GM19452 (cell line): ENCODE measurements around the gene TREML4.
"Not testable (repeated sequence)": the region's sequence is repeated elsewhere in the genome, so short reads cannot be mapped to it uniquely, and the experiment has no call there.

Experiments
- ATAC-seq: cut with Tn5 transposase; IDR thresholded peaks from one replicate; pipeline ENCODE4 v1.9.1; 2021; ENCODE audit not compliant: unreplicated experiment

The TREML4 gene

DNA sequence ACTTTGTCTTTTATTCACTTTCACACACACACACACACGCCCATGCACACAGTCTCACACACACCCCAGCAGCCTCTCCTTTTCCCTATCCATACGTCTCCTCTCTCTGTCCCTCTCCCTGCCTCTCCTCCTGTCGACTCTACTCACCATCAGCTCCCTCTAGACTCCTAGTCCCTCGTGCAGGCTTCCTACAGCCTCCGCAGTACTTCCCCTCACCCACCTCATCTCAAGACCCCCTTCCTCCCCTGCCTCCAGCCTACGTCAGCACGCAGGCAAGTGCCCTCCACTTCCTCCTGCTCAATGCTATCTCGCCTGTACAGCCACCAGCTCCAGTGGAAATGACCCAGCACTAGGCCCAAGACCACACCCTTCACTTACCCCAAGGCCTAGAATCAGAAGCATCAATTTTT is 26.4 kb upstream of the TREML4 start:
- ATAC-seq: no peak

DNA sequence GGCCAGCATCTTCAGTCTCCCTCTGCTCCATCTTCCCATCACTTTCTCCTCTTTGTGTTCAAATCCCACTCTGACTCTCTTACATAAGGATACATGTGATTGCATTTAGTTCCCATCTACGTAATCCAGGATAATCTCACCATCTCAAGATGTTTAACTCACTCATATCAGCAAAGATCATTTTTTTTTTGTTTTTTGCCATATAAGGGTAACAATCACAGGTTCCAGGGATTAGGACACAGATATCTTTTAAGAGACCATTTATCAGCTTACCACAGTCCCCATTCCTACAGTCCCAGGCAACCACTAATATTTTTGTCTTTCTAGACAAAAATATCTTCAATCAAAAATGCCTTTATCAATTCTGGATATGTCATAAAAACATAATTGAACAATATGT is 24.0 kb upstream of the TREML4 start:
- no peak for ATAC-seq

DNA sequence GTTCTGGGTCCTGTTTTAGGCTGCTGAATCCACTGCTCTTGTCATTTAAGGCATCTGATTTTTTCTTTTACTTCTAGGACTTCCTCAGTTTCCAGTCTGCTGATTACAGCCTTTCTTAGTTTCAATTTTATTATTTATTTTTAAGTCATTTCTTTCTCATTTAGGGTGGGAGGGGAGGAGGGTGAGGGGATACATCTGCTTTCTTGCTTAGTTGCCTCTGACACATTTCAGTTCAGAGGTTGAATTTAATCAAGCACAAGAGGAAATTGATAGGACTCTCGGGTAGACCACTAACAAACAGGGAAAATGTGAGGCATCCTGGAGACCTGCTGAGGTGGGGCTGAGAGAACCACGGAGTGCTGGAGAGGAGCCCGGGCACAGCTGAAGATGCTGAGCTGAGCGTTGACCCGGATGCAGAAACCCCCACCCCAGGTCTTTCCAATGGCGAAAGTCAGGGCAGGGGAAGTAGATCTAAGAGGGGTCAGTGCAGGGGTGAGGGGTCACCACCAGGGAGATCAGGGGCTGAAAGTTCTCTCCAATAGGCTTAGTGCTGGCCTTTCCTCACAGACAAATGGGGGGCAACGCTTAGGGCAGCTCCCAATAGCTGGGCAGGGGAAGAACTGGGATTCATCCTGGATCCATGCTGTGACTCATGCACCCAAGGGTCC is 19.6 kb upstream of the TREML4 start:
- ATAC-seq: no peak

GRCh38 chr6:41209547-41210320 is 18.4 kb upstream of the TREML4 start:
- ATAC-seq: no peak

GRCh38 chr6:41214559-41215238 is 13.4 kb upstream of the TREML4 start:
- ATAC-seq: no peak

DNA sequence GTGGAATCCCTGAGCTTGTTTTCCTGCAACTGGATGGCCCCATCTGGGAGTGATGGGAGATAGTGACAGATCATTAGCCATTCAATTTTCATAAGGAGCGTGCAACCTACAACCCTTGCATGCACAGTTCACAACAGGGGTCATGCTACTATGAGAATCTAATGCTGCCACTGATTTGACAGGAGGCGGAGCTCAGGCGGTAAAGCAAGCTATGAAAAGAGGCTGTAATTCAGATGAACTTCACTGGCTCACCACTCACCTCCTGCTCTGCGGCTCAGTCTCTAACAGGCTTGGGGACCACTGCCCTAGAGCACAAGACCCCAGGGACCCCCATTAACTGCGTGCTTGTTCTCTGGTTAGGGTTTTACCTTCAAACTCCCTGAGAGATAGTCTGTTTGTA is 12.4 kb upstream of the TREML4 start:
- ATAC-seq: no peak

DNA sequence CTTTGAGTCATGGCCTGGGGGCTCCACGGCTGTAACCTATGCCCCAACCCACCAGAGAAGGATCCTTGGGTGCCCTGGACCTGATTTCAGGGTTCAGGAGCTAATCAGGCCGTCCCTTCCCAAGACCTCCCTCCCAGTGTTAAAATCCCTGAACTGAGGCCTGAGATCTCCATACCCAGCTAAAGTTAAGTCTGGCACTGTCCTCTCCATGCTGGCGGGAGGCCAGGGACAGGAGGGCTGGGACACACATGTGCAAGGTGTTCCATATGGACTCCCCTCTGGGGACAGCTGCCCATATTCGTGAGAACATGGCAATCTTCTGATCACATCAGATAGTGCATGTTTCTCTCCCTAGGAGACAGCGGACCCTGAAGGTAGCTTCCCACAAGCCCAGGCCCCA is 11.5 kb upstream of the TREML4 start:
- ATAC-seq: no peak

DNA sequence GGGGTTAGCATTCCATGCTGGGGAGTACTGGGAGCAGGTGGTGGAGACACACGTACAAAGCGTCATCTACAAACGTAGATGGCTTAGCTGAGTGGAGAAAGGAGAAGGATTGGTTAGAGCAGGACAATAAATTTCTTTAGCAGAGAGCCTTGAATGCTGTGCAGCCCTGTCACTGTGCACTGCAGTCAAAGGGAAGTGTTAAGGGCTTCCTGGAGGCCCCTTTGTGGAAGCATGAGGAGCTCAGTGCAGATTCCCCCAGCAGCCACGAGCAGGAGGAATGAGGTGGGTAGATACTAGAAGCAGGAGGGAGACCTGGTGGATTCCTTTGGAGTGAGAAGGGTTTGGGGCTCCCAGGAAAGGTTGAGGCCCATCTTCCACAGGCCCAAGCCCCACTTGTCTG is 6.1 kb upstream of the TREML4 start:
- ATAC-seq: no peak

DNA sequence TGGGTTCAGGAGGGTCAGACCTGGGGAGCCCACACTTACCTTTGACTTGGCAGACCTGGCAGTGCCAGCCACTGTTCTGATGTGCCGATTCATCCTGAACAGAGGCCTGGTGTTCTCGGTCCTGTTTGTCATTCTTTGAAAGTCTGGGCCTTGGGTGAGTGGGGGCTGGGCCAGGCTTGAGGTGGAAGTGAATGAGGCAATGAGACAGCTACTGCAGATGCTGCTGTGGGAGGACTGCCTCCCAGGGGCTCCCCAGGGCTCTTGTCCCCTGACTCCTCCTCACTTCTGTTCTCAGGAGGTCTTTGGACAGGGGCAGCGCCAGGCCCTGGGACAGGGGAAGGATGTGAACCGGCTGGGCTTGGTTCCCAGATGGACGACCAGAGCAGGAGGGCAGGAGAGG is 5.6 kb upstream of the TREML4 start:
- ATAC-seq: no peak

GRCh38 chr6:41224800-41225199 is 3.3 kb upstream of the TREML4 start:
- ATAC-seq: no peak

DNA sequence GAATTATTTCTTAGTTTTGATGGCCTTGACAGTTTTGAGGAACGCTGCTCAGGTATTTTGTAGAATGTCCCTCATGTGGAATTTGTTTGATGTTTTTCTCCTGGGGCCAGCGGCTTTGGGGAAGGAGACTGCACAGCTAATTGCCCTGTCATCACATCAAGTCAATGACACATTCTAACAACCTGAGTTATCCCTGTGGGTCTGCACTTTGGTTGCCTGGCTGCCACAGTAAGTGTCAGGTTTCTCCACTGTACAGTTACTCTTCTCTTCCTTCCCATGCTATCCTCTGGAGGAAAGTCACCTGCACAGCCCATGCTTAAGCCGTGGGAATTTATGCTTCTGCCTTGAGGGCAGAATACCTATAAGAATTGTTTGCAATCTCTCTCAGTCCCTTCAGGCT is 1.4 kb upstream of the TREML4 start:
- ATAC-seq: no peak

GRCh38 chr6:41228616-41229015 is 467 bp downstream of the TREML4 start:
- ATAC-seq: no peak

DNA sequence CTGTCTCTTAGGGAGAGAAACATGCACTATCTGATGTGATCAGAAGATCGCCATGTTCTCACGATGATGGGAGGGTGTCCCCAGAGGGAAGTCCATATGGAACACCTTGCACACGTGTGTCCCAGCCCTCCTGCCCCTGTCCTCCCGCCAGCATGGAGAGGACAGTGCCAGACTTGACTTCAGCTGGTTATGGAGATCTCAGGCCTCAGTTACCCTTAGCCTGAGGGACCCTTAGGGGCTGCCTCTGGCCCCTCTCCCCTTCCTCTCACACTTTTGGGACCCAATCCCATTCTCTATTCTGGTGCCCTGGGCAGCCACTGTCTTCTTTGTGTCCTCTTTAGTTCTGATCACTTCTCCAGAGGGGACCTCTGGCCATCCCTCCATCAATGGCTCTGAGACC is 1.6 kb downstream of the TREML4 start:
- ATAC-seq: no peak

GRCh38 chr6:41231246-41231645 is 3.1 kb downstream of the TREML4 start:
- ATAC-seq: no peak

DNA sequence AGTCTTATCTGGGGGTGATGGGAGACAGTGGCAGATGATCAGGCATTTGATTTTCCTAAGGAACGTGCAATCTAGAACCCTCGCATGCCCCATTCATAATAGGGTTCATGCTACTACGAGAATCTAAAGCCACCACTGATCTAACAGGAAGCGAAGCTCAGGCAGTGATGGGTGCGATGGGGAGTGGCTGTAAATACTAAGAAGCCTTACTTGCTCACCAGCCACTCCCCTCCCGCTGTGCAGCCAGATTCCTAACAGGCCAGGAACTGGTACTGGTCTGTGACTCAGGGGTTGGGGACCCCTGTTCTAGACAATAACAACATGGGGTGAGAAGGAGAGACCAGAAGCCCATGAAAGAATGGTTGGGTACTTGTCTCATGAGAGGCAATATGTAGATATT is 4.5 kb downstream of the TREML4 start:
- no peak for ATAC-seq

DNA sequence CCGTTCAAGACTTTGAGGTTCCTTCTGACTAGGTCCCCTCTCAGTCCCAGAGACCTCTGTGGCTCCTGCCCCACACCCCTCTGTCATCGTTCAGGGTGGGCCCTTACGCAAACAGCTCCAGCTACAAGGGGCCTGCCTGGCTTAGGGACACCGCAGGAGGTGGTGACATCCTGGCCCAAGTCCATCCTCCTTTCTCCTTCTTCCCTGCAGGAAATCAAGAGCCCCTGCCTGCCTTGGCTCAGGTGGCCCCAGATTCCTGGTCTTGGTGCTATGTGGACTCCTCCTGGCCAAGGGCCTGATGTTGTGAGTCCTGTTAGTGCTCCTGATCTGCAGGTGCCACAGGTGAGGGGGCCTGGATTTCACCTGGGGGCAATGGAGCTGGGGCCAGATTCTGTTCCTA is 8.1 kb downstream of the TREML4 start:
- ATAC-seq: no peak

DNA sequence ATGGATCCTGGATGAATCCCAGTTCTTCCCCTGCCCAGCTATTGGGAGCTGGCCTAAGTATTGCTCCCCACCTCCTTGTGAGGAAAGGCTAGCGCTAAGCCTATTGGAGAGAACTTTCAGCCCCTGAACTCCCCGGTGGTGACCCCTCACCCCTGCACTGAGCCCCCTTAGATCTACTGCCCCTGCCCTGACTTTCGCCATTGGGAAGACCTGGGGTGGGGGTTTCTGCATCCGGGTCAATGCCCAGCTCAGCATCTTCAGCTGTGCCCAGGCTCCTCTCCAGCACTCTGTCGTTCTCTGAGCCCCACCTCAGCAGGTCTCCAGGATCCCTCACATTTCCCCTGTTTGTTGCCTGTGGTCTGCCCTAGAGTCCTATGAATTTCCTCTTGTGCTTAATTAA is 9.0 kb downstream of the TREML4 start:
- no peak for ATAC-seq

GRCh38 chr6:41239467-41240159 is 11.5 kb downstream of the TREML4 start:
- no peak for ATAC-seq

DNA sequence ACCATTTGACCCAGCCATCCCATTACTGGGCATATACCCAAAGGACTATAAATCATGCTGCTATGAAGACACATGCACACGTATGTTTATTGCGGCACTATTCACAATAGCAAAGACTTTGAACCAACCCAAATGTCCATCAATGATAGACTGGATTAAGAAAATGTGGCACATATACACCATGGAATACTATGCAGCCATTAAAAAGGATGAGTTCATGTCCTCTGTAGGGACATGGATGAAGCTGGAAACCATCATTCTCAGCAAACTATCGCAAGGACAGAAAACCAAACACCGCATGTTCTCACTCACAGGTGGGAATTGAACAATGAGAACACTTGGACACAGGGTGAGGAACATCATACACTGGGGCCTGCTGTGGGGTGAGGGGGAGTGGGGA is 18.4 kb downstream of the TREML4 start:
- not testable (repeated sequence) for ATAC-seq

GRCh38 chr6:41247288-41247865 is 19.2 kb downstream of the TREML4 start:
- no peak for ATAC-seq
